C4-2B (cell line): ENCODE results near the gene NEAT1.

Source experiments
- H3K27ac ChIP-seq: fragments of 450-650 bp; 2 replicates; pipeline ENCODE4 v1.5.1; 2017
- CTCF ChIP-seq: fragments of 450-650 bp; conservative IDR thresholded peaks from 2 replicates; pipeline ENCODE4 v1.5.1; 2017; ENCODE audit warnings: mild to moderate bottlenecking
- ZFX ChIP-seq: fragments of 450-650 bp; IDR thresholded peaks from 2 replicates; pipeline ENCODE4 v1.6.1; 2017

NEAT1 gene

GRCh38 chr11:65422633-65423515 is at the start of gene NEAT1:
NEAT1 (plus strand) TSS chr11:65422798.
- H3K27ac ChIP-seq, result peak within 1 kb of the TSS; percentile 99
- TF ChIP-seq ZFX, result peak; percentile 82
- no peak for TF ChIP-seq CTCF

- H3K27ac ChIP-seq, result no peak overlapping the region
- no peak for TF ChIP-seq ZFX
- no peak for TF ChIP-seq CTCF
These were observed 48.6 kb upstream of the NEAT1 start for GRCh38 chr11:65373839-65374580.

GRCh38 chr11:65375012-65375411 is 47.6 kb upstream of the NEAT1 start:
- TF ChIP-seq ZFX (no peak), CTCF (no peak)
- no peak overlapping the region for H3K27ac ChIP-seq

- H3K27ac ChIP-seq, result no peak overlapping the region
These were observed 46.4 kb upstream of the NEAT1 start for GRCh38 chr11:65376138-65376713.

GRCh38 chr11:65377036-65377435 is 45.6 kb upstream of the NEAT1 start:
- no peak overlapping the region for H3K27ac ChIP-seq
- no peak for TF ChIP-seq CTCF
- TF ChIP-seq ZFX, result no peak

More at GRCh38 chr11:65376138-65376713, 46.4 kb upstream of the NEAT1 start:
- TF ChIP-seq ZFX (no peak), CTCF (no peak)

GRCh38 chr11:65377777-65378176 is 44.8 kb upstream of the NEAT1 start:
- TF ChIP-seq ZFX (no peak), CTCF (no peak)
- H3K27ac ChIP-seq, result no peak overlapping the region
